CD1c-positive myeloid dendritic cell (primary cell): ENCODE results near the gene TDRD7.

Source experiments
- DNase-seq: peaks from one replicate; pipeline ENCODE4 v3.0.0-alpha.2; 2016; ENCODE audit errors: extremely low spot score

TDRD7 gene

DNA sequence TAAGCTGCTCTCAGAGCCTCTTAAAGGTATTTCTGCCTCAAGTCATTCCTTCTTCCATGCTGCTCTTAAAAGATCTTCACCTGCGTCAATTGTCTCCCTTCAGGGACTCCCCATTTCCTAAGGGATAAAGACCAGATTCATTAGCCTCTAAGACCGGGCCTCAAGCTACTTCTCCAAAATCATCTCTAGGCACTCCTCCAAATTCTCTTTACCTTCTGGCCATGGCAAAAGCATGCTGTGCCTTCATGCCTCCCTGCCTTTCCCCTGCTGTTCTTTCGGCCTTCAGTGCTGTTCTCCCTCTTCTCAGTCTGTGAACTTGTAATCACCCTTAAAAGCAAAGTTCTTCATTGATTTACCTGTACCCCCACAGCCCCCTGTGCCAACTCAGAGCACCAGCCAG, 93.9 kb downstream of the TDRD7 start:
- no peak for DNase-seq

GRCh38 chr9:97506306-97506705, 94.4 kb downstream of the TDRD7 start:
- DNase-seq, result no peak

DNA sequence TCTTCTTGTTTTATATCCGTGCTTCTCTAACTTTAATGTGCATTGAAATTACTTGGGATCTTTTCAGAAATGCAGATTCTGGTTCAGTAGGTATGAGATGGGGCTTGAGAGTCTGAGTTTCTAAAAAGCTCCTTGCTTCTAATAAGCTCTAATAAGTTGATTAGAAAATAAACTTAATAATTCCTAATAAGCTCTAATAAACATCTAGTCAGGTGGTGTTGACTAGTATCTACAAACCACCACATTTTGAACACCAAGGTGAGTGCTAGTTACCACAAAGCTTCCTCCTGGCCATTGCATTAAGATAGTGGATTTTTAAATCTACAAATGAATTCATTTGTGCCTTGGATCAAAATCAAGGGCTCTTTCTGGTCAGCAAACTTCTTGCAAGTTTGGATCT, 94.9 kb downstream of the TDRD7 start:
- no peak for DNase-seq

DNA sequence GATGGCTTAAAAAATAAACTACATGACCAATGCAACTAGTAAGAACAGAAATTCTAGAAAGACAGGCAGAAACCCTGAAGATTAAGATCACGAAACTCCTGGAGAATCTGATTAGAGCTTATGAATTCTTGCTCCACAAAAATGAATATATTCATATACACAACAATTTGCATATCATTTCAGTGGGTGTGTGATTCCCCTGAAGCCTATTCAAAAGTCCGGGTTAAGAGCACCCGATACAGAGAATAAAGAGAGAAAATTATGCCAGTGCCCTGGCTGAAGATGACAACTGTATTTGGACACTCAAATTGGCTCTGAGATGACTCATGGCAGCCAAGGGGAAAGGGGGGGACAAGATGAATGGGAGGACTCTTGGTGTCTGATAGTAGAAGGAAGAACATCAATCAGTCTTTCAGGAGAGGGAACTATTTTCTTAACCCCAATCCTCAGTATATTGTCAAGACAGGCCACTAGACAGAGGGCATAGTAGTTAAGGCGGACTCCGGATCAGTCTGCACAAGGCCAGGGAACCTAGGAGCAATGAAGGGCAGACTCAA, 95.6 kb downstream of the TDRD7 start:
- no peak for DNase-seq

GRCh38 chr9:97508852-97509251, 97.0 kb downstream of the TDRD7 start:
- no peak for DNase-seq

GRCh38 chr9:97510797-97511654, 99.1 kb downstream of the TDRD7 start:
- no peak for DNase-seq

DNA sequence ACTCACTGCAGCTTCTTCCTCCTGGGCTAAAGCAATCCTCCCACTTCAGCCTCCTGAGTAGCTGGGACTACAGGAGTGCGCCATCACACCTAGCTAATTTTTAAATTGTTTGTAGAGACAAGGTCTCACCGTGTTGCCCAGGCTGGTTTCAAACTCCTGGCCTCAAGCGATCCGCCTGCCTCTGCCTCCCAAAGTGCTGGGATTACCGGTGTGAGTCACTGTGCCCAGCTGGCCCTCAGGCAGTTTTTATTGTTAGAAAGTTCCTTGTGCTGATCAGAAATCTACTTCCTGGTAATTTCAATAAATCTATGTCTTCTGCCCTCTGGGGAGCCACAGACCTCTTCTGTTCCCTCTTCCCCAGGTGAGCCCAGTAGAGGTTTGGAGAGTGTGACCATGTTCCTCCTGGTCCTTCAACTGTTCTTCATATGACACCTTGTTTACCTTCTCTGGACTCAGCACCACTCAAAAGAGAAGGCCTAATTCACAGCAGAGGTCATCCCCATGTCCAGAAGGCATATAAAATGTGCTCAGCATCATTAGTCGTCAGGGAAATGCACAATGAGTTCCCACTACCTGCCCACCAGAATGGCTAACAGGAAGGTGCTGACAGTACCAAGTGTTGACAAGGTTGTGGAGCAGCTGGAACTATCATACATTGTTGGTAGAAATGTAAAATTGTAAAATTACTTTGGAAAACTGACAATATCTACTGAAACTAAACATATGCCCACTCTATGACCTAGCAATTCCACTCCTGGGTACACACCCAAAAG, 99.9 kb downstream of the TDRD7 start:
- no peak for DNase-seq

GRCh38 chr9:97512966-97513560, 101.2 kb downstream of the TDRD7 start:
- no peak for DNase-seq

DNA sequence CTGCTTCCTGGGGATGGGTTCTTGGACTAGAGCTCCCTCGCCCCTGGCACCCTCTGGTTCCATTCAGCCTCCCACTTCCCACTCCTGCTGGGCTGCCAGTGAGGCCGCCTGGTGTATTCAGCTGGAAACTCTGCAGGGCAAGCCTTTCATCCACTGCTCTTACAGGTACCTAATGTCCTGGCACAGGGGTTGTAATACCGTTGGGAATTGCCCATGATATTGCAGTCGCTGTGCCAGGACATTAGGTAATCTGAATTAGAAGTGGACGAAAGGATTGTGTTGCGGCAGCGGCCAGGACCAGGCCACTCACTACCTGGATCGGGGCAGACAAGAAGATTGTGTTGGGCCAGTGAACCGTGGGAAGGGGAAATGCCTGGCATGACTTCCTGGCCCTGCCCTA, 102.6 kb downstream of the TDRD7 start:
- no peak for DNase-seq

DNA sequence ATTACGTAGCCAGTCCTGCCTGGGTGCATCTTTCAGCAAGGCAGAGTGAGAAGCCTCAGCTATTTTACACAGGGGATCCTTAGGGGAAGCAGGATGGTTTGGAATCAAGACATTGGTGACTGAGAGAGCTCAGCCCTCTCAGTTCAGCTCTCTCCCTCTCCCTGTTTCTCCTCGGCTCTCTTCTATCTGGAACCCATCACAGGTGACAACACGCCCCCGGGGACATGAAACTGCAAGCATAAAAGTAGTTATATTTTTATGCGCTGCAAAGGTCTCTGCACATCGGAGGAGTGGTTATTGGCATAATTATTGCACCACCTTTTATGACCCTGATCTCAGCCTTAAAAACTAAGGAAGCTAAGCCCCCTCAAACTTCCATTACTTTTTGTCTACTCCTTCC, 103.8 kb downstream of the TDRD7 start:
- no peak for DNase-seq

GRCh38 chr9:97516111-97516510, 104.2 kb downstream of the TDRD7 start:
- DNase-seq, result no peak

DNA sequence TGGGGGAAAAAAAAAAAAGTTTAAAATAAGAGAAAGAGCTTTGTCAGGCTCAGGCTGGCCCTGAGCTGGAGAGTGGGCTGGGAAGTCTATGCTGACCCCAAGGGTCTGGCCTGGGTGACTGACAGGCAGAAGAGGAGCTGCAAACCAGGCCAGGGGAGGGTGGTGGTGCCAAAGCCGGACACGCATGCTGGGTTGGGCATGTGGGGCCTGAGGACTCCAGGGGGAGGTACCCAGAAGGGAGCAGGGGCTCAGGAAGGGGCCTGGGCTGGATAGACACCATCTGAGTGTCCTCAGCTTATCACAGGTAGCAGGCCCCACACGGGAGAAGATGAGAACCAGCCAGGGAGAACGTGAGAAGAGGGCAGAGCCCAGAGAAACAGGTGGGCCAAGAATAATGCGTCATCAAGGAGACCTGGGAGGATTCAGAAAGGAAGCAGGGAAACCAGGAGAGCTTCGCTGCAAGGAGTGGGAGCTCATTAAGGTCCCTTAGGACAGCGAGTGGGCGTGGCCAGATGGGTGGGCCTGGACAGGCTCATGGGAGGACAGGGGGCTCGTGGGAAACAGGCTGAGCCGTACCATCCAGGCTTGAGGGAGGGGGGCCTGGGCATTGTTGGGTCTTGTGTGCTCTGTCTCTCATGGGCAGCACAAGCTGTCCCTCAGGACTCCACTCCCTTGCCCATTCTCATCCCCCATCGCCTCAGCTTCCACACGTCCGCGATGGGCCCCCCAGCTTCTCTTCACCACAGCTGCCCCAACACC, 105.6 kb downstream of the TDRD7 start:
- DNase-seq, result no peak

DNA sequence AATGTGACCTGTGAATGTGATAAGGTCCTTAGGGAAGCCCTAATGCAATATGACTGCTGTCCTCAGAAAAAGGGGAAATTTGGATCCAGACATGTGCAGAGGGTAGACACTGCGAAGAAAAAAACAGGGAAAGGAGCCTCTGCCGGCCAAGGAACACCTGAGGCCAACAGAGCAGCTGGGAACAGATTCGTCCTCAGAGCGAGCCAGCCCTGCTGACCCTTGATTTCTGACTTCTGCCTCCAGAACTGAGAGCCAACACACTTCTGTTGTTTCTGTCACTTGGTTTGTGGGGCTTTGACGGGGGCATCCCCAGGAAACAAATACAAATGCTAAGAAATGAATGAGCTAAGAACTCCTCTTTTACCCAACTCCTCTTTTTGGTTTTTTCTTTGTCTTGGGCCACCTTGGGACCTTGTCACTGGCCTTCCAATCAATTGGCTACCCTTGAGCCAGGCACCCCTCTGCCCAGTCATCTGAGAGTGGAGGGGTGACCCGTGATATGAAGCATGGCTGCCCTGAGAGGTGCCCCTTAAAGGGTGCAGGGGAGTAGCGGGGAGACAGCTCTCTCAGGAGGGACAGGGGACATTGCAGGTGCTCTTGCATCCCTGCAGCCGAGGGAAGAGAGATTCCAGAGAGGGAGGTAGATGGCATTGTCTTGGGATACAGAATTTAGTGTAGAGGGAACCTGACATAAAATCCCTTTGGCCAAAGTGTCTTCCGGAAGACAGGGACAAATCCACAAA, 106.4 kb downstream of the TDRD7 start:
- no peak for DNase-seq

GRCh38 chr9:97518909-97519307, 107.0 kb downstream of the TDRD7 start:
- no peak for DNase-seq

GRCh38 chr9:97519441-97519970, 107.6 kb downstream of the TDRD7 start:
- DNase-seq, result no peak

GRCh38 chr9:97521576-97522333, 109.9 kb downstream of the TDRD7 start:
- no peak for DNase-seq

DNA sequence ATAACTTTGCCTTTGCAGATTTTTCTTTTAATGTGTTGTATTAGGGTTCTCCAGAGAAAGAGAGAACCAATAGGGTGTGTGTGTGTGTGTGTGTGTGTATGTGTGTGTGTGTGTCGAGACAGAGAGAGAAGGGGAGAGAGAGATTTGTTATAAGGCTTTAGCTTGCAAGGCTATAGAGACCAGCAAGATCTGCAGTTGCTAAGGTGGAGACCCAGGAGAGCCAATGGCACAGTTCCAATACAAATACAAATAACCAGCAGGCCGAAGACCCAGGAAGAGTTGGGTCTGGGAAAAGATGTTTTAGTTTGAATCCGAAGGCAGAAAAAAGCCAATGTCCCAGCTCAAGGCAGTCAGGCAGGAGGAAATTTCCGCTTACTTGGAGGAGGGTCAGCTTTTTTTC, 112.5 kb downstream of the TDRD7 start:
- DNase-seq, result no peak

DNA sequence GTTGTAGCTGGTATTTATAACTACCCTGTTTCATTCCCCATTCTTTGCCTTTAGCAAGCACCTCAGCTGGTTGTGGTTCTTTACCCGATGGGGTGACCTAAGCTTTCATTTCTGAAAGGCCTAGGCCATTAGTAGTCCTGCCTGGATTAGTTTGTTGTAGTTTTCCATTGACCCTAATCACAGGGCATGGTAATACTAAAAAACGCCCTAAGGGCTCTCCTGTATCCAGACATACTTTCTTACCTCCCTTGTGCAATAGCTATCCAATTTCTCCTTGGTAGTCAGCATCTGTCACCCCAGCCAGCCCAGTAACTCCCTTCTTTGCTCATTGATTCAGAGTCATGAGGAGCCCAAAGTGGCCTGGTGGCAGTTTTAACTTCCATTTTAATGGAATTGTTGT, 113.6 kb downstream of the TDRD7 start:
- no peak for DNase-seq

- no peak for DNase-seq
Observed at GRCh38 chr9:97526895-97527575, 115.1 kb downstream of the TDRD7 start.
